ENCODE measurements around the gene ACOXL.

Gene ACOXL

GRCh38 chr2:110725370-110725769, 7.0 kb upstream of the ACOXL start:
- DNase-seq (ENCODE audit: low read depth, low spot score) = no peak
- no peak for TF ChIP-seq CTCF (IDR thresholded peaks at IDR 0.05; ENCODE audit: low read depth, low read length)
- in situ Hi-C loops (cut with HindIII; ENCODE audit: low sequenced_read_pairs) = no loop called here
- H3K4me3 ChIP-seq (ENCODE audit: low read depth, low read length) = no peak overlapping the region

- no peak for DNase-seq (ENCODE audit: low read depth, low spot score)
- in situ Hi-C loops (cut with HindIII; ENCODE audit: low sequenced_read_pairs) = no loop called here
- no peak overlapping the region for H3K4me3 ChIP-seq (ENCODE audit: low read depth, low read length)
- no peak for TF ChIP-seq CTCF (IDR thresholded peaks at IDR 0.05; ENCODE audit: low read depth, low read length)
Measured at GRCh38 chr2:110725859-110726258, 6.5 kb upstream of the ACOXL start.

- no peak for TF ChIP-seq CTCF (IDR thresholded peaks at IDR 0.05; ENCODE audit: low read depth, low read length)
- H3K4me3 ChIP-seq (ENCODE audit: low read depth, low read length) = no peak overlapping the region
- in situ Hi-C loops (cut with HindIII; ENCODE audit: low sequenced_read_pairs) = no loop called here
- no peak for DNase-seq (ENCODE audit: low read depth, low spot score)
Measured at GRCh38 chr2:110726285-110726684, 6.1 kb upstream of the ACOXL start.

- DNase-seq (ENCODE audit: low read depth, low spot score) = no peak
- TF ChIP-seq CTCF (IDR thresholded peaks at IDR 0.05; ENCODE audit: low read depth, low read length) = no peak
- in situ Hi-C loops (cut with HindIII; ENCODE audit: low sequenced_read_pairs) = no loop called here
- no peak overlapping the region for H3K4me3 ChIP-seq (ENCODE audit: low read depth, low read length)
Measured at GRCh38 chr2:110727923-110728322, 4.5 kb upstream of the ACOXL start.

- no peak for DNase-seq (ENCODE audit: low read depth, low spot score)
- in situ Hi-C loops (cut with HindIII; ENCODE audit: low sequenced_read_pairs) = no loop called here
- H3K4me3 ChIP-seq (ENCODE audit: low read depth, low read length) = no peak overlapping the region
- no peak for TF ChIP-seq CTCF (IDR thresholded peaks at IDR 0.05; ENCODE audit: low read depth, low read length)
Measured at GRCh38 chr2:110729106-110729505, 3.3 kb upstream of the ACOXL start.

GRCh38 chr2:110731064-110731463, 1.3 kb upstream of the ACOXL start:
- no peak for TF ChIP-seq CTCF (IDR thresholded peaks at IDR 0.05; ENCODE audit: low read depth, low read length)
- no peak overlapping the region for H3K4me3 ChIP-seq (ENCODE audit: low read depth, low read length)
- DNase-seq (ENCODE audit: low read depth, low spot score) = no peak
- in situ Hi-C loops (cut with HindIII; ENCODE audit: low sequenced_read_pairs) = no loop called here

- TF ChIP-seq CTCF (IDR thresholded peaks at IDR 0.05; ENCODE audit: low read depth, low read length) = no peak
- no peak overlapping the region for H3K4me3 ChIP-seq (ENCODE audit: low read depth, low read length)
- no peak for DNase-seq (ENCODE audit: low read depth, low spot score)
- in situ Hi-C loops (cut with HindIII; ENCODE audit: low sequenced_read_pairs) = no loop called here
Measured at GRCh38 chr2:110735366-110735765, 3.0 kb downstream of the ACOXL start.

All from astrocyte of the spinal cord (primary cell).